ENCODE data around the gene HLA-DMB.

HLA-DMB gene

DNA sequence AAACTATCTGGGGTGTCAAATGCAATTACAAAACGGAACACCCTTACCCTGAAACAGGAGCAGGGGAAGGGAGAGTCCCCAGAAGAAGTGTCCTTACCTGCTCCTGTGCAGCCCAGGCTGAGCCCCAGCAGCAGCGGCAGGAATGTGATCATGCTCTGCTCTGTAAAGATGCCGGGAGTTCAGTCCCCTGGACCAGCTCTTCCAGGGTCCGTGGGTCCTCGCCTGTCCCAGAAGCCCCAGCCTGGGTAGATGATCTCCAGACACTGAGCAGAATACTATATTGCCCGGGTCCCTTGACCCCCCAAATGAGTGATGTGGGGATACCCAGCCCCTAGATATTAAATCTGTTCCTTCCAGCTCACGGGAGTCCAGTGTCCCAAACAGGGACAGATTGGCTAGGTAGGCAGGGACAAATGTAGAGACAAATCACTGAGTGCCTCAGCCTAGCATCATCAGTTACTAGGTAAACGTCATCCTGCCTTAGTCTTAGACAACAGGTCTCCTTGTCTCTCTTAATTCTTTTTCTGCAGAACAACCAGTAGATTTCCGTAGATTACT lies at the start of gene HLA-DMB:
TSS of gene HLA-DMB (minus strand) at position 373 of the 558 bp plus-strand sequence. CDS start at position 152, 221 bp downstream.
- peak; percentile 12 for DNase-seq

DNA sequence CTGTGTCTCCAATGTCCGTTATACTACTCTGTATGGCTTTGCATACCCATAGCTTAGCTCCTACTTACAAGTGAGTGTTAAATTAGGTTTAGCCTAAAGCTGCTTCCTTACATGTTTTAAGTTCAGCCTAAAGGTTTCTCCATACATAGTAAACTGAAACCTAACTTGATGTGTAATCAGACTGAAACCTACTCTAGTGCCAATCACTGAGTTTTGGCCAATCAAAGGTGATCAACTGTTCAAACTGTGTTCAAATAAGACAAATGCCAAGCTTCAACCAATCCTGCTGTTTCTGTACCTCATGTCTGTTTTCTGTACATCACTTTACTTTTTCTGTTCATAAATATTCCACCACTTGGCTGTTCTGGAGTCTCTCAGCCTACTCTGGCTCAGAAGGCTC lies 48.5 kb upstream of the HLA-DMB start:
- DNase-seq = no peak

- DNase-seq = peak; percentile 96
Measured at GRCh38 chr6:32984622-32985389, 44.0 kb upstream of the HLA-DMB start.

DNA sequence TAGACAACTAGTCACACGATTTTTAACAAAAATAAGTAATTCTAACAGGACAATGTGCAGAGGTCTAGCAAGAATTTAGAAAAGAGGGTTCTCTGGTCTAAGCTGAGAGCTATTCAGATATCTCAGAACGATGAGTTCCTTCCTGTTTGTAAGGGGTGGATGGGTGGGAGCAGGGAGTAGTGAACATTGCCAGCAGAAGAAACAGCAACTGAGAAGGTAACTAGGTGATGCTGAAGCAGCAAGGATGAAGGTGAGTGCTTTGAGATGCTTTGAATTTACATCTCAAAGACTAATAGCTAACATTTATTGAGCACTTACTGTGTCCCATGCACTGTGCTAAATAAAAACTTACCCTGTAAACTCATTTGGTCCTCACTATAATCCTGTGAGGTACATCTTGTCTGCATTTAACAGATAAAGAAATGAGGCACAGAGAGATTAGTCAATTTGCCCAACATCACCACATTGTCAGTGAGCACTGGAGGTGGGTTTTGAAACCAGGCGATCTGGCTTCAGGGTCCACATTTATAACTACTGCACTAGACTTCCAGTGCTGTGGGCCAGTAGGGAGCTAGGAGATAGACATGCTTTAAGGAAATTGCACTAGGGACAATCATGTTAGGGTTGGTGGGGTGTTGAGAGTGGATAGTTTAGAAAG lies 43.3 kb upstream of the HLA-DMB start:
- no peak for DNase-seq

- no peak for DNase-seq
Measured at GRCh38 chr6:32983493-32983848, 42.6 kb upstream of the HLA-DMB start.

DNA sequence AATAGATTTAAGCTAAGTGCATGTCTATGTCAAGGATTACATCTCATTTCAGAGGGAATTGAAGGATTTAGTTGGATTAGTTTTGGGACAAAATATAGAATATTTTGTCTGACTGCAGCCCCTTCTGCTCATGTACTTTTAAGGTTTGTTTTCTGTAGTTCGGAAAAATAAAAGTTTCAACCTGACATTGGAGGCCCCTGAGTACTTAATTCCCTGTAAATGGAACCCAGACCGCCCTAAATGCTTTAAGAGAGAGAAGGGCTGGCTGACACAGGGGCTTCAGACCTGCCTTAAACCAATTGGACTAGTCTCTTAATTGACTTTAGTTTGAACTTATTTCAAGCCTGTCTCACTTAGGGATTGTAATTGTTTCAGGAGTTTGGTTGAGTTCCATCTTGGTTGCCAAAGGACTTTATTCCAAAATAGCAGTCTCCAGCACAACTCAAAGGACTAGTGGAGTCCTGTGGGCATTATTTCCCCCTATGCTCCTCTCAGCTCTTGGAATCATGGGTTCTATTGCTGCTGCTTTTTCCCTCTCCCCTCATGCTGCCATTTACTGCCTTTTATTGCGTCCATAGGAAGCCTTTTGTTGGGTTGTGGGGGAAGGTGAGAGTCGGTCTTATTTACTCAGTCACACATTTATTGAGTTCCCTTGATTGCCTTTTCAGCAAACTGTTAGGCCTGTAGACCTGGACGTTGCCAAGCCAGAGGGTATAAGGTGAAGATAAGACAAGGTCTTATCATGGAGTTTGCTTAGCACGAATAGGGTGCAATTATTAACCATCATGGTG lies 42.1 kb upstream of the HLA-DMB start:
- DNase-seq = no peak

DNA sequence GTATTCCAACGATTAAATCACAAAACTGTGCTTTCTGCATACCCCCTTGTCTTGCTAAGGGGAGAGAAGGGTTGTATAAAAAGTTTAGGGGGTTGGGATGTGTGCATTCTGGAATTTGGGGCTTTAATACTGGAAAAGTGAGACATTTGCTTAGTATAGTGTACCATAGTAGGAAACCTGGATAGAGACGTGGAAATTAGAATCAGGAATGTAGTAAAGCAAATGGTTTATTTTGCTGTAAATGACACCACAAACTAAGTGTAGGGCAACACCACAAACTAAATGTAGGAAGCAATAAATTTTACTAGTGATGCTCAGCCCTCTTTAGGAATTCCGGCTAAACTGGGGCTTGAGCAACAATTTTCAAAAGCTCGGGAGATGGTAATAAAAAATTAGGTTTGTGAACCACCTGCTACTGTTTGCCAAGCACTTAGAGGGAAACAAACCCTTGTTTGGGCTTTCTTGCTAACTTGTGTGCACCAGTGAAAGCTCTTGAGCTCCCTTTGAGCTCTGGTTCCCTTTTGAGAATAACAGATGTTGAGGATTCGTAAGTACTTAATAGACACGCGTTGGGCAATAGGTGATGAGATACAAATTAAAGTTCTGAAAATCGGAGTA lies 41.4 kb upstream of the HLA-DMB start:
- peak; percentile 70 for DNase-seq

DNA sequence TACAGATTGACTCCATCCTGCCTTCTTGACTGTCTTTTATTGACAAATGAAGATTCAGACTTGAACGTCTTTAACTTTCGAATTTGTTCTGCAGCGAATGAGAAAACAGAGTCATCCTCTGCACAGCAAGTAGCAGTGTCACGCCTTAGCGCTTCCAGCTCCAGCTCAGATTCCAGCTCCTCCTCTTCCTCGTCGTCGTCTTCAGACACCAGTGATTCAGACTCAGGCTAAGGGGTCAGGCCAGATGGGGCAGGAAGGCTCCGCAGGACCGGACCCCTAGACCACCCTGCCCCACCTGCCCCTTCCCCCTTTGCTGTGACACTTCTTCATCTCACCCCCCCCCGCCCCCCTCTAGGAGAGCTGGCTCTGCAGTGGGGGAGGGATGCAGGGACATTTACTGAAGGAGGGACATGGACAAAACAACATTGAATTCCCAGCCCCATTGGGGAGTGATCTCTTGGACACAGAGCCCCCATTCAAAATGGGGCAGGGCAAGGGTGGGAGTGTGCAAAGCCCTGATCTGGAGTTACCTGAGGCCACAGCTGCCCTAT lies 39.7 kb upstream of the HLA-DMB start:
- DNase-seq = no peak

DNA sequence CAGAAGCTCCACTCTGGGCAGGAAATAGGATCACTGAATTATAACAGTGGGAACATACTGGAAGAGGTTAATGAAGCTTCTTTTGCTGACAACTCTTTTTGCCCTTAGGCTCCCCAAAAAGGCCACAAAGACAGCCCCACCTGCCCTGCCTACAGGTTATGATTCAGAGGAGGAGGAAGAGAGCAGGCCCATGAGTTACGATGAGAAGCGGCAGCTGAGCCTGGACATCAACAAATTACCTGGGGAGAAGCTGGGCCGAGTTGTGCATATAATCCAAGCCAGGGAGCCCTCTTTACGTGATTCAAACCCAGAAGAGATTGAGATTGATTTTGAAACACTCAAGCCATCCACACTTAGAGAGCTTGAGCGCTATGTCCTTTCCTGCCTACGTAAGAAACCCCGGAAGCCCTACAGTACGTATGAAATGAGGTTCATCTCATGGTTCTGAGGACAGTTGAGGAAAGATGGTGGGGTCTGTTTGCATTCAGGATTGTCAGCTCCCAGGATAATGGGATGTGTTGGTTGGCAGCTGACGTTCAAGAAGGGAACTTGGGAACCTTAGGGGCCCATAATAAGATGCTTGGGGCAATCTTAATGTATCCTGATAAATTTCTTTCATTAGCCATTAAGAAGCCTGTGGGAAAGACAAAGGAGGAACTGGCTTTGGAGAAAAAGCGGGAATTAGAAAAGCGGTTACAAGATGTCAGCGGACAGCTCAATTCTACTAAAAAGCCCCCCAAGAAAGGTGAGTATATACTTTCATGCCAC lies 39.1 kb upstream of the HLA-DMB start:
- DNase-seq = no peak

- DNase-seq = no peak
Measured at GRCh38 chr6:32977953-32978324, 37.1 kb upstream of the HLA-DMB start.

GRCh38 chr6:32977272-32977952 lies 36.6 kb upstream of the HLA-DMB start:
- DNase-seq = no peak

DNA sequence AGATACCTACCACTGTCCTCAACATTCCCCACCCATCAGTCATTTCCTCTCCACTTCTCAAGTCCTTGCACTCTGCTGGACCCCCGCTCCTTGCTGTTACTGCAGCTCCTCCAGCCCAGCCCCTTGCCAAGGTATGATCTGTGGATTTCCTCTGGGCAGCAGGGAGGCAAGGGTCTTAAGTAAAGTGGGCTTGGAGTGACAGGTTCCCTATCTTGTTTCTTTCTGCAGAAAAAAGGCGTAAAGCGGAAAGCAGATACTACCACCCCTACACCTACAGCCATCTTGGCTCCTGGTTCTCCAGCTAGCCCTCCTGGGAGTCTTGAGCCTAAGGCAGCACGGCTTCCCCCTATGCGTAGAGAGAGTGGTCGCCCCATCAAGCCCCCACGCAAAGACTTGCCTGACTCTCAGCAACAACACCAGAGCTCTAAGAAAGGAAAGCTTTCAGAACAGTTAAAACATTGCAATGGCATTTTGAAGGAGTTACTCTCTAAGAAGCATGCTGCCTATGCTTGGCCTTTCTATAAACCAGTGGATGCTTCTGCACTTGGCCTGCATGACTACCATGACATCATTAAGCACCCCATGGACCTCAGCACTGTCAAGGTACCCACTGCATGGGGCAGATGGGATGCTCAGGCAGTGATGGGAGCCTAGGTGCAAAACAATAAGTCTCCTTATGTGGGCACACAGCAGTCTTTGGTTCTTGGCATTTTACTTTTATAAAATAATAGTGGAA lies 35.7 kb upstream of the HLA-DMB start:
- no peak for DNase-seq

DNA sequence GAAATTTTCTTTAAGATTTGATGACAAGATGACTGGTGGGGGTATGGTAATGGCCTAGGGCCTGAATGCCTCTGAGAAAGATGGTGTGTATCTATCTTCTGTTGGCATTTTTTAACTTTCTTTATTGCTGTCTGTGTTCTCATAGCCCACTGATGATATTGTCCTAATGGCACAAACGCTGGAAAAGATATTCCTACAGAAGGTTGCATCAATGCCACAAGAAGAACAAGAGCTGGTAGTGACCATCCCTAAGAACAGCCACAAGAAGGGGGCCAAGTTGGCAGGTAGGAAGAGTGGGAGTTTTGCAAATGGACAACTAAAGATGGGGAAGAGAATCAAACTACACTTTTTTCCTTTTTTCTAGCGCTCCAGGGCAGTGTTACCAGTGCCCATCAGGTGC lies 35.1 kb upstream of the HLA-DMB start:
- no peak for DNase-seq

GRCh38 chr6:32974541-32975308 lies 33.9 kb upstream of the HLA-DMB start:
- DNase-seq = no peak

- no peak for DNase-seq
Measured at GRCh38 chr6:32974016-32974333, 33.1 kb upstream of the HLA-DMB start.

DNA sequence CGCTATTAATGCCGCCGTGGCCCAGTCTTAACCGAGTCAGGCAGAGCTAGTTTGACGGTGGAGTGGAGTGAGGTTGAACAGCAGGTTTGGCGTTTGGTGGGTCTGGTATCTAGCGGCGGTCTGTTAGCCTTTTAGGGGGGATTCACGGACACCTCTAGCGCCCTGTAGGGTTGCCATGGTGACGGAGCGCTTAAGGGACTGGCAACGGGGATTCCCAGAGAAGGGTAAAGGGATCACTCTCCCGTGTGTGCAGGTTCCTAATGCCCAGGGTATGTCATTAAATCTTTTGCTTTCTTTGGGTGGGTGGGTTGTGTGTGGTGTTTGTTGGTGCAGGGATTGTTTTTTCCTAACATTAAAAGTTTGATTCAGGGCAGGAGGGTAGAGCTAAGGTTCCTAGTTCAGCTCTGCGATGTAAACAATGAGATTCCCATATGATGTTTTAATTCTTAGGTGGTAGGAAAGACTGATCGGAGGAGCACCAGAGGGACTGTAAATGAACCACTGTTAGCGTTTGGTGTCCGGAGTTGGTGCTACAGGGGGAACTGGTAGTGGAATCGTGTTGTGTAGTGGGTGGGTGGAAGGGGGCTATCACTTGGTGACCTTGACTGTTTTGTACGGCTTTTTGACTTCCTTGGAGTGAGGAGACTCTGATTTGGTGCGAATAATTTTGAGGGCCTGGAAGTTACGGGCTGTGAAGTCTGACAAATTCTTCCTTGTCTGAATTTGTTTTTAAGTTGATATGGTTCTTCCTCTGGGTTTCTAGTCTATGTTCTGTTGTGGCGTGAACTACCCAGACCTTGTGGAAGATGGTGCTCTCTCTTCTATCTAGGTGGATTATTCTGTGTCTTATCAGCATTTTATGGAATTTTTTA lies 32.6 kb upstream of the HLA-DMB start:
- DNase-seq = peak; percentile 29

- DNase-seq = no peak
Measured at GRCh38 chr6:32972353-32973143, 31.7 kb upstream of the HLA-DMB start.
